Measurements from ENCODE around the gene RTRAF.
A peak's percentile ranks its signal among the peaks of the same experiment; 100 is the strongest.

The RTRAF gene

DNA sequence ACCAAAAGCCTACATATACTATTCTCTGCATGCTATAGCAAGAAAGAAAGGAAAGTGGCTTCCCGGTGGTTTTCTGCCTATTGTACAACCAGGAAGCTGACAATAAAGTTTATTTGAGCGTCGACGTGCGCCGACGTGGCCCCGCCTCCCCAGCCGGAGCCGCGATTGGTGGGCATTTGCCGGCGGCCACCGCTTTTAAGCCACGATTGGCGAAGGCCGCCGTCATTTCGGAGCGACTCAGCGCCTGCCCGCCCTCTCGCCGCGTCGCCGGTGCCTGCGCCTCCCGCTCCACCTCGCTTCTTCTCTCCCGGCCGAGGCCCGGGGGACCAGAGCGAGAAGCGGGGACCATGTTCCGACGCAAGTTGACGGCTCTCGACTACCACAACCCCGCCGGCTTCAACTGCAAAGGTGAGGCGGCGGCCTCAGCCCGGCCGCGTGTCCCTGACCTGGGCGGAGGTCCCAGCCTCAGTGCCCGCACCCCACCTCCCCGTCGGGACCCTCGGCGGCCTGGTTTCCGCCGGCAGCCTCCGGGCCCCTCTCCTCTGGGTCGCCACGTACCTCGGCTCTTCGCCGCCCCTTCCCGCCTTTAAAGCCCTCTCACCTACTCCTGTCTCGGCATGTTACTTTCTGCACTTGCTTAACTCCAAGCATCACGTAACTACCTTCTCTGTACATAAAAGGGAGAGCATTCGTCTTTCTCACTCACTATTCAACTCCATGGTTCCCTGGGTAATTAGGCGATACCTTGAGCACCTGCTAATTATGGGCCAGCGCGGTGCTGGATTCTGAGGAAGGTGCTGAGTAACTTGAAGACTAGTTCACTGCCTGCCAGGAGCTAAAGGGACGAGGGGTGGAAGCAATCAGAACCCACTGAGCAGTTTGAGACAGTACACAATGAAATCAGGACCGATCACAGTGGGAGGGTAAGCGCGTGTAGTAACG lies at the start of gene RTRAF:
RTRAF (plus strand) TSS at position 254 of the 942 bp plus-strand sequence; CDS start at position 348, 94 bp downstream.
- TF ChIP-seq, protein P1, sequence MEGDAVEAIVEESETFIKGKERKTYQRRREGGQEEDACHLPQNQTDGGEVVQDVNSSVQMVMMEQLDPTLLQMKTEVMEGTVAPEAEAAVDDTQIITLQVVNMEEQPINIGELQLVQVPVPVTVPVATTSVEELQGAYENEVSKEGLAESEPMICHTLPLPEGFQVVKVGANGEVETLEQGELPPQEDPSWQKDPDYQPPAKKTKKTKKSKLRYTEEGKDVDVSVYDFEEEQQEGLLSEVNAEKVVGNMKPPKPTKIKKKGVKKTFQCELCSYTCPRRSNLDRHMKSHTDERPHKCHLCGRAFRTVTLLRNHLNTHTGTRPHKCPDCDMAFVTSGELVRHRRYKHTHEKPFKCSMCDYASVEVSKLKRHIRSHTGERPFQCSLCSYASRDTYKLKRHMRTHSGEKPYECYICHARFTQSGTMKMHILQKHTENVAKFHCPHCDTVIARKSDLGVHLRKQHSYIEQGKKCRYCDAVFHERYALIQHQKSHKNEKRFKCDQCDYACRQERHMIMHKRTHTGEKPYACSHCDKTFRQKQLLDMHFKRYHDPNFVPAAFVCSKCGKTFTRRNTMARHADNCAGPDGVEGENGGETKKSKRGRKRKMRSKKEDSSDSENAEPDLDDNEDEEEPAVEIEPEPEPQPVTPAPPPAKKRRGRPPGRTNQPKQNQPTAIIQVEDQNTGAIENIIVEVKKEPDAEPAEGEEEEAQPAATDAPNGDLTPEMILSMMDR (IDR thresholded peaks at IDR 0.05; ENCODE audit: control extremely low read depth, extremely low read depth, low read depth, missing control alignments): no peak
- peak; percentile 96 for DNase-seq (ENCODE audit: extremely low spot score)
- ChIA-PET CTCF (interaction anchor here (5.2 kb wide), 1 partner anchor 11 kb away, joined by 47 read pairs; no protein-coding TSS in a partner anchor), POLR2A (no interaction called here)

- POLR2A ChIA-PET: interaction anchor here (0.5 kb wide), 1 partner anchor 739 kb away, joined by 3 read pairs; no protein-coding TSS in a partner anchor
- DNase-seq (ENCODE audit: extremely low spot score): no peak
- TF ChIP-seq, protein P1 (IDR thresholded peaks at IDR 0.05; ENCODE audit: control extremely low read depth, extremely low read depth, low read depth, missing control alignments): no peak
- CTCF ChIA-PET: interaction anchor here (0.7 to 1.9 kb wide), 5 partner anchors 11 to 738 kb away, joined by 3 to 5 read pairs (median 4); no protein-coding TSS in a partner anchor
These were observed 49.5 kb upstream of the RTRAF start for GRCh38 chr14:51939755-51940301.

- POLR2A ChIA-PET: interaction anchor here (0.6 kb wide), 1 partner anchor 69 kb away, joined by 4 read pairs; no protein-coding TSS in a partner anchor
- TF ChIP-seq, protein P1 (IDR thresholded peaks at IDR 0.05; ENCODE audit: control extremely low read depth, extremely low read depth, low read depth, missing control alignments): no peak
- CTCF ChIA-PET: no interaction called here
- no peak for DNase-seq (ENCODE audit: extremely low spot score)
These were observed 46.4 kb upstream of the RTRAF start for GRCh38 chr14:51942971-51943370.

DNA sequence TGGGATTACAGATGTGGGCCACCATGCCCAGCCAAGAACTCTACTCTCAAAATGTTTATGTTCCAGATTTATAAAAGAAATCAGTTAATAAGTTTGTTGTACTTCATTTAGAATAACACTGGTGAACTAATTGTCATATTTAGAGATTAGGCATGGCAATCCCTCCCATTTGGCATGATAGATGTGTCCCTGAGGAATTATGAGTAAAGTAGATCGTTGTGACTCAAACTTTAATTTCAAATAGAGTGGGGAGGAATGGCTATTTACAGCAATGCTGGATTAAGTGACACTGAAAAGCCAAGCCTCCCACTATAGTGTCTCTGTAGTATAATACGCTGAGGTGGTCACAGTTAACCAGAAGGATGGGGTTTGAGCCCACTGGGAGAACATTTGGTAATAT lies 39.3 kb upstream of the RTRAF start:
- ChIA-PET POLR2A (no interaction called here), CTCF (no interaction called here)
- TF ChIP-seq, protein P1 (IDR thresholded peaks at IDR 0.05; ENCODE audit: control extremely low read depth, extremely low read depth, low read depth, missing control alignments): no peak
- DNase-seq (ENCODE audit: extremely low spot score): no peak

GRCh38 chr14:51951656-51952055 lies 37.7 kb upstream of the RTRAF start:
- no peak for DNase-seq (ENCODE audit: extremely low spot score)
- CTCF ChIA-PET: interaction anchor here (1.0 to 3.0 kb wide), 5 partner anchors 13 to 107 kb away, joined by 3 to 12 read pairs (median 4); no protein-coding TSS in a partner anchor
- POLR2A ChIA-PET: no interaction called here
- TF ChIP-seq, protein P1 (IDR thresholded peaks at IDR 0.05; ENCODE audit: control extremely low read depth, extremely low read depth, low read depth, missing control alignments): no peak

DNA sequence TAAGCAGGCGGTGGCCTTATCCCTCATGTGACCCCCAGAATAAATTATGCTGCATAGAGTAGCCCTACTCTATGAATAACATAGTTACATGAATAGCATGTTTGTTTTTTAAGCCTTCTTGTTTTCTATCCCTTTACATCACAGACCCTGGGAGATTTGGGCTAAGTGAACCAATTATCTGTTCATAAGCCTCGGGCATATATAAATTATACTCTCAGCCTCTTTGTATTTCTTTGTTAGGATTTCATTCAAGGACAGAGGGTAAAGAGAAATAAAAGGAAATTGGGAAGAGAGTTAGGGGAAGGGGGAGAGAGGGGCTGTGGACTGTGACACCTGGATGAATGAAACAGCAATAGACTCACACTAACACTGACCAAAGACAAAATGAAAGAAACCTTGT lies 35.3 kb upstream of the RTRAF start:
- TF ChIP-seq, protein P1 (IDR thresholded peaks at IDR 0.05; ENCODE audit: control extremely low read depth, extremely low read depth, low read depth, missing control alignments): no peak
- ChIA-PET POLR2A (no interaction called here), CTCF (interaction anchor here (0.7 to 3.0 kb wide), 3 partner anchors 15 to 125 kb away, joined by 3 to 12 read pairs (median 5); no protein-coding TSS in a partner anchor)
- no peak for DNase-seq (ENCODE audit: extremely low spot score)
